HepG2 (cell line): ENCODE data around the gene SLC2A8. TPM values are rescaled to one million over a fixed set of nuclear protein-coding genes. Genes with fewer than 3 reads are reported as not detected.

ENCODE experiments used
- AFF4 ChIP-seq: sonication (generic); formaldehyde crosslinking; IDR thresholded peaks from 2 replicates; pipeline ENCODE4 v1.4.0; 2020; ENCODE audit warnings: missing genetic modification reagents
- CREB1 ChIP-seq, 2 experiments: fragments of 450-650 bp in 1 of 2; IDR thresholded peaks; 2 replicates each; pipeline ENCODE4 v1.6.1; 2016 to 2017; ENCODE audit warnings: control low read depth in 1 of 2, mild to moderate bottlenecking in 1 of 2, missing compliant biosample characterization in 1 of 2, missing genetic modification characterization in 1 of 2
- CREM ChIP-seq, 2 experiments: sonication (generic) in 1 of 2; formaldehyde crosslinking in 1 of 2; IDR thresholded peaks; 2 replicates each; pipeline versions ENCODE4 v1.4.0 to v1.6.1; 2016 to 2020; ENCODE audit warnings: antibody characterized with exemption in 1 of 2, mild to moderate bottlenecking in 1 of 2, missing genetic modification reagents in 1 of 2
- GLMP ChIP-seq: sonication (generic); formaldehyde crosslinking; IDR thresholded peaks from 2 replicates; pipeline ENCODE4 v1.9.0; 2021; ENCODE audit warnings: missing genetic modification reagents, mild to moderate bottlenecking, borderline replicate concordance
- MIXL1 ChIP-seq: IDR thresholded peaks from 2 replicates; pipeline ENCODE4 v1.6.1; 2016
- MTF1 ChIP-seq: sonication (generic); formaldehyde crosslinking; IDR thresholded peaks from 2 replicates; pipeline ENCODE4 v1.5.0; 2020; ENCODE audit warnings: missing genetic modification reagents
- MXI1 ChIP-seq: IDR thresholded peaks from 3 replicates; pipeline ENCODE4 v1.6.1; 2012; ENCODE audit warnings: low read depth, low read length, inconsistent platforms, borderline replicate concordance
- MYC ChIP-seq: sonication (generic); formaldehyde crosslinking; IDR thresholded peaks from 2 replicates; pipeline ENCODE4 v1.9.0; 2021; ENCODE audit warnings: missing genetic modification reagents, borderline replicate concordance
- MYNN ChIP-seq: sonication (generic); formaldehyde crosslinking; IDR thresholded peaks from 2 replicates; pipeline ENCODE4 v1.4.0; 2020; ENCODE audit warnings: mild to moderate bottlenecking, low read depth, missing genetic modification reagents
- MYPOP ChIP-seq: sonication (generic); formaldehyde crosslinking; IDR thresholded peaks from 2 replicates; pipeline ENCODE4 v1.8.1; 2023; ENCODE audit warnings: mild to moderate bottlenecking, moderate library complexity, missing genetic modification reagents
- NRL ChIP-seq: sonication (generic); formaldehyde crosslinking; IDR thresholded peaks from 2 replicates; pipeline ENCODE4 v1.5.0; 2020; ENCODE audit warnings: missing genetic modification reagents, mild to moderate bottlenecking, moderate library complexity, borderline replicate concordance
- PBX3 ChIP-seq: sonication (generic); formaldehyde crosslinking; IDR thresholded peaks from 2 replicates; pipeline ENCODE4 v1.8.1; 2023; ENCODE audit warnings: missing genetic modification reagents, inconsistent platforms, borderline replicate concordance
- PITX1 ChIP-seq: sonication (generic); formaldehyde crosslinking; IDR thresholded peaks from 2 replicates; pipeline ENCODE4 v1.5.1; 2020; ENCODE audit warnings: mild to moderate bottlenecking, missing genetic modification reagents
- ZMYM2 ChIP-seq: sonication (generic); formaldehyde crosslinking; IDR thresholded peaks from 2 replicates; pipeline ENCODE4 v1.8.0; 2022; ENCODE audit warnings: mild to moderate bottlenecking, missing genetic modification reagents
- ZNF225 ChIP-seq: sonication (generic); formaldehyde crosslinking; IDR thresholded peaks from 2 replicates; pipeline ENCODE4 v1.4.0; 2020; ENCODE audit warnings: mild to moderate bottlenecking, missing genetic modification reagents
- ZNF343 ChIP-seq: sonication (generic); formaldehyde crosslinking; IDR thresholded peaks from 2 replicates; pipeline ENCODE4 v1.4.0; 2020; ENCODE audit warnings: mild to moderate bottlenecking, missing genetic modification reagents
- ZNF530 ChIP-seq: sonication (generic); formaldehyde crosslinking; IDR thresholded peaks from 2 replicates; pipeline ENCODE4 v1.5.0; 2020; ENCODE audit warnings: low read depth, mild to moderate bottlenecking, missing genetic modification reagents
- ZNF543 ChIP-seq: sonication (generic); formaldehyde crosslinking; IDR thresholded peaks from 2 replicates; pipeline ENCODE4 v1.4.0; 2020; ENCODE audit warnings: mild to moderate bottlenecking, missing genetic modification reagents
- ZNF737 ChIP-seq: sonication (generic); formaldehyde crosslinking; IDR thresholded peaks from 2 replicates; pipeline ENCODE4 v1.5.0; 2020; ENCODE audit warnings: missing genetic modification reagents, mild to moderate bottlenecking, borderline replicate concordance
- ZNF792 ChIP-seq: IDR thresholded peaks from 2 replicates; pipeline ENCODE4 v1.6.1; 2016
- ZNF816 ChIP-seq: sonication (generic); formaldehyde crosslinking; IDR thresholded peaks from 2 replicates; pipeline ENCODE4 v1.8.0; 2022; ENCODE audit warnings: missing genetic modification reagents, mild to moderate bottlenecking, borderline replicate concordance
- ZNF839 ChIP-seq: sonication (generic); formaldehyde crosslinking; IDR thresholded peaks from 2 replicates; pipeline ENCODE4 v1.4.0; 2020; ENCODE audit warnings: missing genetic modification reagents, mild to moderate bottlenecking, borderline replicate concordance
- polyA plus RNA-seq, 8 experiments: library from polyadenylated mRNA; depleted of rRNA in 3 of 8; stranded (reverse) in 7 of 8; unstranded in 1 of 8; fragments of >200 nt; fragmentation: Illumina TruSeq in 4 of 8; extraction: Trizol in 4 of 8; gene quantifications; 2 replicates each; pipeline versions ENCODE4 v1.2.1 to v1.2.3, GENCODE V29; 2011 to 2016; ENCODE audit warnings: low read depth in 4 of 8, missing spikeins in 1 of 8, mixed read lengths in 1 of 8; ENCODE audit not compliant: insufficient read depth in 1 of 8
- total RNA-seq, 5 experiments: library from RNA; depleted of rRNA; stranded (reverse); fragments of >200 nt; fragmentation: Illumina TruSeq; extraction: Trizol; gene quantifications; 2 replicates each; pipeline ENCODE4 v1.2.3, GENCODE V29; 2016; ENCODE audit warnings: low read depth in 1 of 5

SLC2A8 gene
- total and polyA plus RNA-seq, 2 of the 13 experiments (the other 11 are each of a cell fraction or from before 2014, with no cell fraction given): 22.6 to 48.6 TPM

- no peak for TF ChIP-seq AFF4 (CRISPR knock-in tag)
- TF ChIP-seq MXI1: peak; percentile 37; the same call in 1 of the 3 replicates
- no peak for TF ChIP-seq MTF1
- no peak for TF ChIP-seq GLMP (CRISPR knock-in tag)
- no peak for TF ChIP-seq ZNF543 (CRISPR knock-in tag)
- TF ChIP-seq ZNF792: peak; percentile 39; the same call in 1 of the 2 replicates
- TF ChIP-seq ZNF737: no peak
- TF ChIP-seq ZNF839: no peak
- no peak for TF ChIP-seq MYNN (CRISPR knock-in tag)
- TF ChIP-seq ZNF225: peak; percentile 40; the same call in 1 of the 2 replicates
- TF ChIP-seq MYC (CRISPR knock-in tag): no peak; the same call in 1 of the 2 replicates
- TF ChIP-seq MIXL1 (CRISPR knock-in tag): no peak
- TF ChIP-seq ZNF816: no peak
- no peak for TF ChIP-seq ZNF530 (CRISPR knock-in tag)
- no peak for TF ChIP-seq ZNF343
- TF ChIP-seq PBX3 (CRISPR knock-in tag): no peak
- no peak for TF ChIP-seq PITX1 (CRISPR knock-in tag)
- no peak for TF ChIP-seq MYPOP (CRISPR knock-in tag)
- TF ChIP-seq CREM (IDR thresholded peaks at IDR 0.05): no peak
- TF ChIP-seq CREM (CRISPR knock-in tag; IDR thresholded peaks at IDR 0.05): no peak
- TF ChIP-seq CREB1 (IDR thresholded peaks at IDR 0.05): no peak
- TF ChIP-seq CREB1 (CRISPR knock-in tag; IDR thresholded peaks at IDR 0.05): no peak
- TF ChIP-seq ZMYM2: no peak
- no peak for TF ChIP-seq NRL (CRISPR knock-in tag)
Observed at GRCh38 chr9:127397646-127398274, 791 bp downstream of the SLC2A8 start (continued).
